ENCODE results near the gene CASK.
A peak's percentile ranks its signal among the peaks of the same experiment; 100 is the strongest.
"Not testable (repeated sequence)": the region's sequence is repeated elsewhere in the genome, so short reads cannot be mapped to it uniquely, and the experiment has no call there.

Gene CASK

DNA sequence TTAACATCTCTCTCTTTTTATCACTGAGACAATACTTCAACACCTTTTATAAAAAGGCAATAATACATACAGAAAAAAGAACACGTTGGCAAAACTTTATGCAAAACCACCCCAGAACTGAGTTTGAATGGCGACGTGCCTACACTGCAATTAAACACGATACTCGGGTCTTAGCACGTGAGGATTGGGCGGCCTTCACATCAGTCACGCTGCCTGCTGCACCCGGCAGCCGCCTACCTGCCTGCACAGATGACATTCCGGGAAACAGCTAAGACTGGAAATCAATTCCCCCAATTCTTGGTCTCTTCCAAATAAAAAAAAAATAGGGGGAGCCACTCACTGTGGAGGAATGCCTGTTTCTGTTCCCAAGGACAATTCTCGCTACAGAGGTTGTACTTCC is 408.0 kb downstream of the CASK start:
- no peak for DNase-seq (ENCODE audit: low spot score)

DNA sequence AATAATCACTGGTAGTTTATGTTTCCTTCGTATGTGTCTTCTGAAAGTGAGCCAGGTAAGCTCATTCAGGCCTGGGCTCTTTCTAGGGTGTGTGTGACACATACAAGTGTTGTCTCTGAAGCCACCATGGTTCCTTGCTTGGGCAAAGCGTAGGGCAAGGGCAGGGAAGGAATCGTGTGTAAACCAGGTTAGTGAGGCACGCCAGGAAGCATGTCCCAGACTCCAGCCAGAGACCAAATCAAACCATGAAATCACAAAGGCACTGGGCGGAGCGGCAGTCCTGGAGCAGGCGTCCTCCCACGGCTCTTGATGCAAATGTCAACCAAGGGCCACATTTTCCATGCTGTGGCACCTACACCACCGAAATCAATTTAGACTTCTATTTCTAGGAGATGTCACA is 409.2 kb downstream of the CASK start:
- no peak for DNase-seq (ENCODE audit: low spot score)

DNA sequence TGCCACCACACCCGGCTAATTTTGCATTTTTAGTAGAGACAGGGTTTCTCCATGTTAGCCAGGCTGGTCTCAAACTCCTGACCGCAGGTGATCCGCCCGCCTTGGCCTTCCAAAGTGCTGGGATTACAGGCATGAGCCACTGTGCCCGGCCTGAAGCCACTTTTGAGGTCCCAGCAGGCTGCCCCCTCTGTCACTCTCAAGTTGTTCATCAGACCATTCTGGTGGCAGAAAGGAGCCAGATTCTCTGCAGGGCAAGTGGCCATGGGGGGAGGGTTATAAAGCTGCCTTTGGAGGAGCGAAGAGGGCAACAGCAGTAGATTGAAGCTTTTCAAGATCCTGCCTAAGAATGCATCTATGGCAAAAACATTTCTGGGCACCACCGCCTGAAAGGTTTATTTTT is 410.5 kb downstream of the CASK start:
- DNase-seq (ENCODE audit: low spot score): not testable (repeated sequence)

DNA sequence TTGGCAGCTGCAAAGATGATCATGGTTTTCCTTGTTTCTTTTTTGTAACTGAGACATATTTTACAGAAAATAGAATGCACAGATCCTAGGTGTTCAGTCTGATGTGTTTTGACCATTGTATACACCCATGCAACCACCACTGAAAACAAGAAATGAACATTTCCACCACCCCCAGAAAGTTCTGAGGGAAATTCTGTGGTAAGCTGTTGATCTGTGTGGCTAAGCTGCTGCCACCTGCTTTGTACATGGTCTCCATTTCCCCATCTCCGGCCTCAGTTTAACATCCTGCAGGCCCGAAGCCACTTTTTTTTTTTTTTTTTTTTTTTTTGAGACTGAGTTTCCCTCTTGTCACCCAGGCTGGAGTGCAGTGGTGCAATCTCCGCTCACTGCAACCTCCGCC is 411.0 kb downstream of the CASK start:
- no peak for DNase-seq (ENCODE audit: low spot score)

DNA sequence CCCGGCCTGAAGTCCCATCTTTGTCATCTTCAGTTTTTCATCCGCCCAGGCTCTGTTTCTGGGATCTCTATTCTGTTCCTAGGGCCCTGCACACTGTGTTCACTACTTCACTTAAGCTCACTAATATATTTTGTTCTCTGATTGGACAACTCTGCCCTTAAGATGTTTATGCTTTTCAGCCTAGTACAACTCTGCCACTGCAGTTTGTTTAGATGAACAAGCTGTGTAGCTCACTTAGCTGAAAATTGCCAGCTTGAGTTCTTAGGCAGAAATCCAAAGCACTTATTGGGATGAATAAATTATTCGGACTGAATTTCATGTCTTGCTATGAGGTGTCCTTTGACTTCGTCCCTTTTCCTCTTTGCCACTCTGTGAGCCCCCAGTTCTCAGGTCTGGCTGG is 415.4 kb downstream of the CASK start:
- no peak for DNase-seq (ENCODE audit: low spot score)

DNA sequence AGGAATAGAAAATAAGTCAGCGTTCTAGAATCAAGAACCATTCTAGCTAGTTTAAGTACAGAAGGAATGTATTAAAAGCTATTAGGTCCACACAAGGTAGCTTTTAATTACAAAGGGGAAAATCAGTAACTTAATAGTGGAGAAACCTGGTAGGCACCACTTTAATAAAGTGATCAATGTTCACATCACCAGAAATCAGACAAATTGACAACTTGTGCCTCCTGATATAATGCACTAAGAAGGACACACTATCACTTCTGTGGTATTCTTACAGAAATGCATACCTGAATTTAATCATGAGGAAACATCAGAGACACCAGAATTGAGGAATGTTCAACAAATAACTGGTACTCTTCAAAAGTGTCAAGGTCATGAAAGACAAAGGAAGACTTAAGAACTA is 421.4 kb downstream of the CASK start:
- DNase-seq (ENCODE audit: low spot score): no peak

DNA sequence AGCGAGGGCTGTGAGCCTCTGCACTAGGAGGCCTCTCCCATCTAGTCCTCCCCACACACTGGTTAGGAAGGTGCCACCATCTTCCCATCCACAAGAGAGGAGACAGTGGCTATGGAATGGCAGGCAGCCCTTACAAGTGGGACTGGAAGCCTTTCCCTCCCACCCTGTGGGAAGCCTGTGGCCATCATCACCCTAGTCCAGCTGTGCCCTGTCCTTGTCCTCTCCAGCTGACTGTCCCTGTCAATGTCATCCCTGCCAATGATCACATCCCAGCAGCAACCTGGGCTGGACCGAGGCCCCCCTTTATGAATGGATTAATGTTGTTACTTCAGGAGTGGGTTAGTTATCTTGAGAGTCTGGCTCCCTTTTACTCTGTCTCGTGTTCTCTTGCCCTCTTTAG is 423.4 kb downstream of the CASK start:
- no peak for DNase-seq (ENCODE audit: low spot score)

DNA sequence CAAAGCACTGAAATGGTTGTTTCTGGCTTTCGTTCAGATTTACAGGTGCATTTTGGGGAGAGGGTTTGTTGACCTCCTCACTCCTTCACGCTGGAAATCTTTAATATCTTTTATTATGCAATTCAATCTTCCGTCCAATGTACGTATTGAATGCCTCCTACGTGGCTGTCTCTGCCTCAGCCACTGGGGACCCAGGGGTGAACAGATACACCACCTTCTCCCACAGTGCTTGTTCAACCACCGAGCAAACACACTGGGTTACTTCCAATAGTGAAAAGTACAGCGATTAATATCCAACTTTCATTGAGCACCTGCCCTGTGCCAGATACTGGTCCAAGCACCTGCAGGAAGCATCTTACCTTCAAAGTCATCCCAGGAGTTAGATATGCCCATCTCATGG is 424.2 kb downstream of the CASK start:
- DNase-seq (ENCODE audit: low spot score): no peak

DNA sequence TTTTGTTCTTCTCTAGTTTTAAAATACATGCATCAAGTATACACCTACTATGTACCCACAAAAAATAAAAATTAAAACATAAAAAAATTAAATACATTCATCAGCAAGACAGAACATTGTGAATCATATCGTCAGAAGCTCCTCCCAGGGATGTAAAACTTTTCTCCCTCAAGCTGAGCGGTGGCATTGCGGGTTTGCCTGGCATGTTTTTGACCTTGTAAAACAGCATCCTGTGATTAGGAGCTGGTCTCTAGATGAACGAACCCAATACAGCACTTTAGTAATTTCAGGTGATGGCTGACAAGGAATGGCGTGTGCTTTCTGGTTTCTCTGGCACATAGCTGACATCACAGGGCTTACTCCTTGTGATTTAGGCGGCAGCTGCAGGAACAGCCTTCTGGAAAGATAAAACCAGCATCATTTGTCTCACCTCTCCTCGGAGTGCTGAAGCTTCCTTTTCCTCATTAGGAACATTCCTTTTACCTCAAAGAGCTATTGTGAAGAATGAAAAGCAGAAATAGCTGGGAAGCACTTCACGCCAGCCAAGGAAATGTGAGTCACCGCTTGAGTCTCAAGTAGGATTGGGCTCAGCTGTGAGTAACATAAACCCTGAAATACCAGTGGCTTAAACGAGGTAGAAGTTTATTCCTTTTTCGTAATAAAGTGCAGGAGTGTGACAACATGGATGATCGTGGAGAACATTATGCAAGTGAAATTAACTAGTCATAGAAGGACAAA is 431.9 kb downstream of the CASK start:
- peak; percentile 65 for DNase-seq (ENCODE audit: low spot score)

DNA sequence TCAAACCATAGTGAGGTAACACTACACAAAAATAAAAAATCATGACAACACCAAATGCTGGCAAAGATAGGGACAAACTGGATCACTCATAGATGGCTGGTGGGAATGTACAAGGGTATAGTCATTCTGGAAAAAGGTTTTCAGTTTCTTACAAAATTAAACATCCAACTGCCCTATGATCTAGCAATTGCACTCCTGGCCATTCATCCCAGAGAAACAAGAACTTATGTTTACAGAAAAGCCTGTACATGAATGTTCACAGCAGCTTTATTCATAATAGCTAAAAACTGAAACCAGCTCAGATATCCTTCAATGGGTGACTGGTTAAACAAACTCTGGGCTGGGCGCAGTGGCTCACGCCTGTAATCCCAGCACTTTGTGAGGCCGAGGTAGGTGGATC is 432.9 kb downstream of the CASK start:
- DNase-seq (ENCODE audit: low spot score): no peak

DNA sequence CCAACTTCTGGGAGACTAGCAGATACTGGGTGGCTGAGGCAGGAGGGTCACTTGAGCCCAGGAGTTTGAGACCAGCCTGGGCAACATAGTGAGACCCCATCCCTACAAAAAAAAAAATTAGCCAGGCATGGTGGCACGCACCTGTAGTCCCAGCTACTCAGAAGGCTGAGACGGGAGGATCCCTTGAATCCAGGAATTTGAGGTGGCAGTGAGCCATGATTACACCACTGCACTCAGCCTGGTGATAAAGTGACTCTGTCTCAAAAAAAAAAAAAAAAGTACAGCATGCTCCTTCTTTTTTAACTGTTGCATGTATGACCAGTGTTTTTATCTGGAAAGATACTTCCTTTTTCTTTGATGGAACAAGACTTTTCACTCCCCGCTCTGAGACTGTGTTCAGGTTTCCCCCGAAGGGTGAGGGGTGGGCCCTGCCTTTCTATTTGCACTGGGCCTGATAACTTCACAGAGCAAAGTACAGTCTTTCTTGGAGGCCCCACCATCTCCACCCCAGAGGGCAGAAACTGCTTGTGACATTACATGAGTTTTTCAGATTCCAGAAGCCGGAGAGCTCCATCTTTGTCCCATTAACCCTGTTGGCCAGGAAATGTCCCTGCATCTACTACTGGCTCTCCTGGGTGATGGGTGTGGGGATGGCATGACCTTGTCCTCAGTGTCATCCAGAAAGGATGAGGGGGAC is 441.1 kb downstream of the CASK start:
- DNase-seq (ENCODE audit: low spot score): no peak

DNA sequence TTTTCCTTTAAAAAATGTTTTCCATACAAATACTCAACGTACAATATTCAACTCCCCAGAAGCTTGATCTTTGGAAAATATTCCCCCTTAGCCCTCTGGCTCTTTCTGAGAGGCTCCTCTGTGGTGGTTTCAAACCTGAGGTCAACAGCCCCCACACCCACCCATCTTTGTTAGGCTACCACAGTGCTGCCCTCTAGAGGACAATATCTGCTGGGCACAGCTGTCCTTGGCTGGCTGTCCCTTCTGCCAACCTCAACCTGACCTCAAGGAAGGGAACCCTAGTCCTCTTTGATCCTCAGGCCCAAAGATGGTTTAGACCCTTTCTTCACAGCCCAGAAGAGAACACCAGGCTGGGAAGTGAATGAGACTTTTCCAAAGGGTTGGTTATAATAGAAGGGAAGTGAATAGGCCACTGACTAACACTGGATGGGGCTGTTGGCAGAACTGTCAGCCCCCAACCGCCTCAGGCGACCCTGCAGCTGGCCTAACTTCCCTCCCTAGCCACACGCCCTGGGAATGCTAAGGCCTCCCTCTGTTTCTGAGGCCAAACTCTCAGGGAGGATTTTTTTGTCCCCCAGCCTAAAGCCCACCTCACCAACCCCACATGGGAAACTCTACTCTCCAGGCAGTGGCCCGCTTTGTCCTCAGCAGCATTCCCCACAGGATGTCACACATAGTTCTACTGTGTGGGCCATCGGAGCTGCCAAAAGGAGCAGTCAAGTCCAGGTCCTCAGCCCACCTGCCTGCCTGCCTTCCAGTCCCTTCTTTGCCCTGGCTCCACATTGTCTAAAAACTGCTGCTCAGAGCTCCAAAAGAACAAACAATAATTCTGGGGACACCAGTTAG is 441.9 kb downstream of the CASK start:
- DNase-seq (ENCODE audit: low spot score): no peak

DNA sequence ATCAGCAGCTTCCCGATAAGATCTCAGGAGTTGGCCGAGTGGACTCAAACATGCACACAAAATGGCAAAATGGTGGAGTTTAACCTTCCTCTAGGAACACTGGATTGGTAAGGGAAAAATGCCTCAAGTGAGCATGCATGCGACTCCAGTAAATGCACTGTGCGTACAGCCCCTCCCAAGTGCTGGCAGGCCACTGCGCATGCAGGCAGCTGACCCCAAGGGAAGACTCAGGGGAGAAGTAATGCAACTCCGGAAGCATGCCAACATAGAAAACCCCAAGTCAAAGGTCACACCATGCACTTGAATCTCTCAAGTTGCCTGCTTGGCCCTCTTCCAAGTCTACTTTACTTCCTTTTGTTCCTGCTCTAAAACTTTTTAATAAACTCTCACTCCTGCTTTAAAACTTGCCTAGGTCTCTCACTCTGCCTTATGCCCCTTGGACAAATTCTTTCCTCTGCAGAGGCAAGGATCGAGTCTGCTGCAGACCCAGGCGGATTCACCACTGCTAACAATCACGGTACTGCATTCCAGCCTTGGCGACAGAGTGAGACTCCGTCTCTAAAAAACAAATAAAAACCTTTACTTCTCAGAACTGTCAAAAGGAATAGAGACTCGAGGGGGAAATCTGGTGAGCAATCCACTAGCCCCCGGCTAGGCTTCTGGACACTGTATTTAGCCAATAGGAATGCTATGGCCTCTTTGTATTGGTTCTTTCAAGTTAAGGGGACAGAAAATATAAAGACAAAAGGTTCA is 442.7 kb downstream of the CASK start:
- DNase-seq (ENCODE audit: low spot score): no peak

DNA sequence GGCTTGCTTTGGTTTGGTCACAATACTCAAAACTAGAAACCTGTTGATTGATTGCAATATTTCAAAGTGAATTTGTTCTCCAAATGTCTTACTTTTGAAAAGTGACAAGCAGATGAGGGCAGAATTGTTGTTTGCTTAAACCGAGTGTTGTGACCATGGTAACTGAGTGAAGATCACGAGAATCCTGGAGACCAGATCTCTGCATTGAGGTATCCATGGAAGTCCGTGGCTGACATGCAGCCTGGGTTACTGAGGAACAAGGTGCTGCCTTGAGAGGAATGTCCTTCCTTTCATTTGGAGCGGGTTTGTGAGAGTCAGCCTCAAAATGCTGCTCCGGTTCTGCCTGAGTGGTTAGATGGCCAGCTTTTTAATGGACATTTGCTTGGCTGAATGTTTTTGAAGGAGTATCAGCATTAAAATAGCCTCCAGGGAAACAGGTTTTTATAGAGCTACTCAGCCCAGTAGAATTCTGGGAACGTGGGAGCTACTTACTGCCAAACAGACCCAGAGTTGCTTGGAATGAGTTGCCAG is 444.9 kb downstream of the CASK start:
- DNase-seq (ENCODE audit: low spot score): no peak

DNA sequence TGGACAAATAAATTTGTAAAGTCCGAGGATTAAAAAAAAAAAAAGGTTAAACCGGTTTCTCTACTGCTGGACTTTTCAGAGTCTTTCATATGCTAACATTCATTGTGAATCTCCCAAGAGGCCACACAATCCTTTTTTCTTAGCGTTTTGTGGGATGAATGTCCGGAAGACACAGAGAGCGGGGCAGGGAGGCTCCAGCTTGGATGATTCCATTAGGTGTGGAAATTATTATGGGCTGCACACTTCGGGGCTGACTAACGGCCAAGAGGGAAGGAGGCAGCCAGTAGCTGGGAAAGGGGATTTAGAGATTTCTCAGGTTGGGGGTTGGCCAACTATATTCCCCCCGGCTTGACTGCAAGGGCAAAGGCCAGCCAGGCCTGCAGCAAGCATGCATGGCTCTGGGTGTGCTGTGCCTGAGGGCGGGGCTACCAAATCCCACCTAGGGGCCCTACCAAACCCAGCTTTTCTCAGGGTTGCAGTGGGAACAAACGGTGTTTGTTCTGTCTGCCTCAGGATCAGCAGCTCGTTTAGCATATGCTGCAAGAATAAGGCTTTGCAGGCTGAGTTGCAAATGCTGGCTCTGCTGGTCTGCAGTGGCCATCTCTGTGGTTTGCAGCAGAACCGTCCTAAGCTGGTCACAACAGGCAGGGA is 447.6 kb downstream of the CASK start:
- no peak for DNase-seq (ENCODE audit: low spot score)

DNA sequence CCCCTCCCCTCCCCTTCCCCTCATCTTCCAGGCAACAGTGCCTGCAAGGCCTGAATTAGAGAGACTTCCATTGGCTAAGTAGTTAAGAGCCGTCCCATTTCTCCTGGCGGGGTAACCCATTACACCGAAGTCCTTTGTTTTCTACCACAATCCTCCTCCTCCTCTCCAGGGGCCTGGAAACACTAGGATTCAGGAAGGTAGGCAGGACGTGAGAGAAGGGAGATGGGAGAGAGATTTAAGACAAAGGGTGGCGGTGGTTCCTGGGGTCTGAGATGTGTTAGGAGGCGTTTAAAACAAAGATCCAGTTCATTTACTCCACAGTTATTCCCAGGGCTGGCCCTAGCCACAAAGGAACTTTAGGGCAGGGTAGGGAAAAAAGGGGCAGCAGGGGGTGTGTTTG is 448.2 kb downstream of the CASK start:
- DNase-seq (ENCODE audit: low spot score): no peak

DNA sequence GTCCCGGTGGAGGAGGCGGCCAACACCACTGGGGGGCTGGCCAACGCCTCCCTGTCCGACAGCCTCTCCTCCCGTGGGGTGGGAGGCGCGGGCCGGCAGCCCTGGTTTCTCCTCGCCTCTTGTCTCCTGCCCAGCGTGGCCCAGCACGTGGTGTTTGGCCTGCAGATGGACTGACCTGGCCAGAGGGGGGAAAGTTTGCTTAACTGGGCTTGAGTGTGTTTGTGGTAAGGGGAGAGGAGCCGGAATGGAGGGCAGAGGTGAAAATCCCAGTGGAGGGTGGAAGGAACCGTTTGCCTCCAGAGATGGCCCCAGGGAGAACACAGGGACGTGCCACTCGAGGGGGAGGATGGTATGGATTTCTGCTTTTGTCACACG is 448.6 kb downstream of the CASK start:
- no peak for DNase-seq (ENCODE audit: low spot score)

DNA sequence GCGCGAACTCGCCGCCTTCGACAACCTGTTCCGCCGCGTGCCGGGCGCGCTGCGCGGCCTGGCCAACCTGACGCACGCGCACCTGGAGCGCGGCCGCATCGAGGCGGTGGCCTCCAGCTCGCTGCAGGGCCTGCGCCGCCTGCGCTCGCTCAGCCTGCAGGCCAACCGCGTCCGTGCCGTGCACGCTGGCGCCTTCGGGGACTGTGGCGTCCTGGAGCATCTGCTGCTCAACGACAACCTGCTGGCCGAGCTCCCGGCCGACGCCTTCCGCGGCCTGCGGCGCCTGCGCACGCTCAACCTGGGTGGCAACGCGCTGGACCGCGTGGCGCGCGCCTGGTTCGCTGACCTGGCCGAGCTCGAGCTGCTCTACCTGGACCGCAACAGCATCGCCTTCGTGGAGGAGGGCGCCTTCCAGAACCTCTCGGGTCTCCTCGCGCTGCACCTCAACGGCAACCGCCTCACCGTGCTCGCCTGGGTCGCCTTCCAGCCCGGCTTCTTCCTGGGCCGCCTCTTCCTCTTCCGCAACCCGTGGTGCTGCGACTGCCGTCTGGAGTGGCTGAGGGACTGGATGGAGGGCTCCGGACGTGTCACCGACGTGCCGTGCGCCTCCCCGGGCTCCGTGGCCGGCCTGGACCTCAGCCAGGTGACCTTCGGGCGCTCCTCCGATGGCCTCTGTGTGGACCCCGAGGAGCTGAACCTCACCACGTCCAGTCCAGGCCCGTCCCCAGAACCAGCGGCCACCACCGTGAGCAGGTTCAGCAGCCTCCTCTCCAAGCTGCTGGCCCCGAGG is 449.2 kb downstream of the CASK start:
- no peak for DNase-seq (ENCODE audit: low spot score)

DNA sequence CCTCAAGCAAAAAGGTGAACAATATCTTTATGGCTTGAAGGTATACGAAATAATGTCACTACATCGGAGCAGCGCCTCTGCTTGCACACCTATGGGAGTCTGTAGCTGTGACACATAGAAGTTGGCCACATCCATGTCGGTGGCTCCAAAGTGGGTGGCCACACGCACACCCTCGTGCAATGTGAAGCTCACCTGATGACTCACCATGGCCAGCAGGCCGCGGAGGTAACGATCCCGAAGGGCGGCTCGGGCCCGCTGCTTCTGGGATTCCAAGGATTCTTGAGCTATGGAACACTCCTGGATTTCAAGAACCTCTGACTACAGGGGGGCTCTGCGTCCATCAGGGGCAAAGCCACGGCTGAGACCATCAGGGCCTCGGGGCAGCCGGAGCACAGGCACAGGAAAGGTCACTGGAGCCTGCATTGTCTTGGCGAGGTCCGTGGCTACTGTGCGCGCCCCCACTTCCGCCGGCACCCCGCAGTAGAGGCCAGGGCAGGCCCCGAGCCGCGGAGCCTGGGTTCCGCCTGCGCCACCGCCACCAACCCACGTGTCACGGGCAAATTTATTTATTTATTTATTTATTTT is 451.0 kb downstream of the CASK start:
- no peak for DNase-seq (ENCODE audit: low spot score)

DNA sequence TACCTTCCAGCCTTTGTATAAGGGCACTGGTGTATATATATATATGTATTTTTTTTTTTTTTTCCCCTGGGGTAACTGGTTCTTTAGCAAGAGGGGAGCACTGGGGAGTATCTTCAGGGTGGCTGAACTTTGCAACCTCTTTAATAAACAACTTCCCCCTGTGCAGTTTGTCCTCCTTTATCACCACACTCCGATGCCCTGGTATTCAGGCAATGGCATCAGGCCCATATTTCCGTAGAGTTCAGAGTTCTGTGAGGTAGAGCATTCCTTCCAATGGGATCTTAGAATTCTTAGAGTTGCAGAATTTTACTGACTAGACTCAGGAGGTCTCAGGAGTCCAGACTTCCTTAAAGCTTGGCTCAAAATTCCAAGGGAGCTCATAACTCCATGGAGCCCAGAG is 451.6 kb downstream of the CASK start:
- no peak for DNase-seq (ENCODE audit: low spot score)

Data from AG08396 (cell line).